Activated naive CD8-positive, alpha-beta T cell treated with anti-CD3 and anti-CD28 coated beads, Interleukin-2, amount 50 U/mL, for 24 hours (primary cell): ENCODE results near the gene AMPH.
"Not testable (repeated sequence)": the region's sequence is repeated elsewhere in the genome, so short reads cannot be mapped to it uniquely, and the experiment has no call there.

Experiments
- ATAC-seq: fragments of 150-1000 bp; cut with Tn5 transposase; one replicate; pipeline ENCODE4 v1.10.0; 2021
- DNase-seq: peaks from one replicate; pipeline ENCODE4 v3.0.0; 2021
- H3K27ac Mint-ChIP-seq: one replicate; pipeline ENCODE4 v1.8.0; 2021; ENCODE audit warnings: mild to moderate bottlenecking, mixed read lengths
- H3K27me3 Mint-ChIP-seq: one replicate; pipeline ENCODE4 v1.8.0; 2021; ENCODE audit warnings: mixed read lengths
- H3K36me3 Mint-ChIP-seq: one replicate; pipeline ENCODE4 v1.8.0; 2021; ENCODE audit warnings: low read depth, mixed read lengths
- H3K4me1 Mint-ChIP-seq: one replicate; pipeline ENCODE4 v1.8.0; 2021; ENCODE audit warnings: mixed read lengths
- H3K4me3 Mint-ChIP-seq: one replicate; pipeline ENCODE4 v1.8.0; 2021; ENCODE audit warnings: mild to moderate bottlenecking, moderate library complexity, mixed read lengths
- H3K9me3 Mint-ChIP-seq: one replicate; pipeline ENCODE4 v1.8.0; 2021; ENCODE audit warnings: mixed read lengths

AMPH gene

DNA sequence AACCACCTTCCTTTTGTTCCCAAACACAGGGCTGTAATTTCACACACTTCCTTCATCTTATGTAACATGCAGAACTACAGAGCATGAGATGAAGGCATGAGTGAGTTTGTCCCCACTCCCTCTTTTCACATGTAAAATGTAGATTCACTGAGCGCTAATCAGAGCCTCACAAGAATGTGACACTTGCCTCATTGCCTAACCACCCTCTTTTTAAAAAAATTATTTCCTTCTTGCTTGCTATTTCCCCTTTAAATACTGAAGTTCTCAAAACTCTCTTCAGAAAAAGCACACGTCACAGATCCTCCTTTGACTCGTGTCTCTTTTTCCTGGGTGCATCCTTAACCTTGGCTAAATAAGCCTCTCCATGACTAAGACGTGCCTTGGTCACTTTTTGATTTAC is 236.5 kb downstream of the AMPH start:
- no peak for ATAC-seq
- DNase-seq: no peak
- Mint-ChIP-seq H3K4me1 (peaks cover 4% of the 10 kb centered on the region), H3K27ac (no peak overlapping the region), H3K9me3 (no peaks in the 10 kb centered on the region), H3K27me3 (no peaks in the 10 kb centered on the region), H3K36me3 (no peaks in the 10 kb centered on the region), H3K4me3 (no peak overlapping the region)

DNA sequence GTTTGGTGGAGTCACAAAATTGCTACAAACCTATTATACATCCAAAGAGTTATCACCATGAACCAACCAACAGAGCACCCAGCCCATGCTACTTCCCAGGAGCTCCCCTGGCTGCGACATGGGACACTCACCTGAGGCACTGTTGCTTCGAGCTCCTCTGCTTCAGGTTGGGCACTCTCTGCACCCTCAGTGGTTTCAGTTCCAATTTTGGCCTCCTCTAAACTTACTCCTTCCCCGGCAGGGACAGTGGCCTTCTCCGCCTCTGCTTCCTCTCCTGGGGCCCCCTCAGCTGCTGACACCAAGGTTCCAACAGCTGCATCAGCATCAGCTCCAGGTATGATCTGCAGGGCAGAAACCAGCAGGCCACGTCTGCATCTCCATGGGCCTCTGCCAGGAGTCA is 237.3 kb downstream of the AMPH start:
- no peak overlapping the region for H3K4me3 Mint-ChIP-seq
- DNase-seq: no peak
- no peak overlapping the region for H3K27ac Mint-ChIP-seq
- no peaks in the 10 kb centered on the region for H3K27me3 Mint-ChIP-seq
- peaks cover 3% of the 10 kb centered on the region for H3K4me1 Mint-ChIP-seq
- no peaks in the 10 kb centered on the region for H3K9me3 Mint-ChIP-seq
- ATAC-seq: no peak
- no peaks in the 10 kb centered on the region for H3K36me3 Mint-ChIP-seq

DNA sequence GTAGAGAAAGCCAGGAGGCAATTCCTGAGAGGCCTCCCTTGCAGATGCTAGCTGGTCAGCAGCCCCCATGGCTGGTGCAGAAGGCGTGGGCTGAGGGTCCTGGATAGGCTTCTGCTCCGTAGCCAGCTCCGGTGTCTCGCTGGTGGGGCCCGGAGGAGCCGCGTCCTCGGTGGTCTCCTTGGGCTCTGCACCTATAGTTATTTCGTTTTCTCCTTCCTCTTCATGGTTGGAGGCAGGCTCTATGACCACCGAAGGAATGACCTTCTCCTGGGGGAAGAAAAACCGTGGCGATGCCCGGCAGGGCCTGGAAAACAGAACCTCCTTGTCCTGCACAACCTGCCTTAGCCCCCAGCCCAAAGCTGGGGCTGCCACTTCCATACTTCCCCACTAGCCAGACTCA is 239.4 kb downstream of the AMPH start:
- H3K9me3 Mint-ChIP-seq: no peaks in the 10 kb centered on the region
- peaks cover 3% of the 10 kb centered on the region for H3K4me1 Mint-ChIP-seq
- H3K27me3 Mint-ChIP-seq: no peaks in the 10 kb centered on the region
- no peaks in the 10 kb centered on the region for H3K36me3 Mint-ChIP-seq
- no peak overlapping the region for H3K4me3 Mint-ChIP-seq
- no peak overlapping the region for H3K27ac Mint-ChIP-seq
- DNase-seq: no peak
- no peak for ATAC-seq

DNA sequence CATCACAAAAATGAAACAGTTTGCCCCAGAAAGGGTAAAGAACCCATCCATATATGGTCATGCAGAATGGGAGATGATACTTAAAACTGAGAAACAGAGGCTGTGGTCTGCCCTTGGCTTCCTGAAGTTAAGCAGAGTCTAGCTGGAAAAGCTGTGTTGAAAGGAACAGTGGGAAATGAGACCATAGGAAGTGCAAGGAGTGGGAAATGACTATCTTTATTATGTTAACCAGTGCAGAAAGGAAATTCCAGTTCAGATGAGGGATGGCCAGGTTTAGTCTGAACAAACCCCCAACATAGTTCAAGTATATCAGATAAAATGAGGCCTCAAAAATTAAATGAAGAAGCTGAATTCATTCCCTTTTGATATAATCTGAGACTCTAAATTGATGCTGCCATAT is 245.5 kb downstream of the AMPH start:
- Mint-ChIP-seq H3K9me3 (no peaks in the 10 kb centered on the region), H3K4me1 (no peaks in the 10 kb centered on the region), H3K27me3 (no peaks in the 10 kb centered on the region), H3K27ac (no peak overlapping the region), H3K4me3 (no peak overlapping the region), H3K36me3 (peaks cover 2% of the 10 kb centered on the region)
- DNase-seq (no peak), ATAC-seq (no peak)

DNA sequence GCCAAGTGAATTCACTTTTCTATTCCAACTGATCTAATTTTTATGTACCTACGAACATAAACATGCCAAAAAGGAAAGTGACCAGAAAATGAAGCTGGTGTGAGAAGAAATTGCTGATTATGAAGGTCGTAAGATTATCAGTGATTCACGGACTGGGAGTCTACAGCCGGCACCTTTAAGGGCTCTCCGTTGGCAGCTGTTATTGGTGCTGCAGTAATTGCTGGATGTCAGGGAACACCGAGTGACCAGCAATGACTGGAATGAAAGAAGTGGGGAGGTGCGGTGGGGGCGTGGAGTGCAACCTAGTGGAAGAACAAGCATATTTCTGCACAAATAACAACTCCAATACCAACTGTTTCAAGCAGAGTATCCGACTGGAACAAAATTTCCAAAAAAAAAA is 247.9 kb downstream of the AMPH start:
- ATAC-seq: no peak
- H3K27me3 Mint-ChIP-seq: no peaks in the 10 kb centered on the region
- H3K27ac Mint-ChIP-seq: no peak overlapping the region
- H3K36me3 Mint-ChIP-seq: peaks cover 9% of the 10 kb centered on the region
- no peak overlapping the region for H3K4me3 Mint-ChIP-seq
- no peaks in the 10 kb centered on the region for H3K9me3 Mint-ChIP-seq
- DNase-seq: no peak
- no peaks in the 10 kb centered on the region for H3K4me1 Mint-ChIP-seq

DNA sequence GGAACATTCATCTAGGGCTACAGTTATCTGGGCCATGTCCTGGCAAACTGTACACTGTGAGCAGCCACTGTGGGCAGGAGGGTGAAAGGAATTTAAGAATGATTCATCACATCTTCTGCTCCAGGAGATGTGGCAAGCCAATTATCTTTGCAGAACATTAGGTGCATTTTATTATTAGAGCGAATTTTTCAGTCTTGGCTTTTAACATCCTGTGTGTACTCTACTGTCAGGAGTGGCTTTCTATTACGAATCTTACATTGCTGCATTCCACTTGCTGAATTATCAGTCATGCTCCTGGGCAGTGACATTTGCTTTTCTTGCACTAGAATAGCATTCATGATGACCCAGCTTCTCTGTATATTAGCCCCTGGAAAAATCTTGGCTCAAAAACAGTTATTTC is 248.5 kb downstream of the AMPH start:
- ATAC-seq (no peak), DNase-seq (no peak)
- H3K27ac Mint-ChIP-seq: no peak overlapping the region
- no peaks in the 10 kb centered on the region for H3K9me3 Mint-ChIP-seq
- H3K27me3 Mint-ChIP-seq: no peaks in the 10 kb centered on the region
- no peak overlapping the region for H3K4me3 Mint-ChIP-seq
- peaks cover 9% of the 10 kb centered on the region for H3K36me3 Mint-ChIP-seq
- no peaks in the 10 kb centered on the region for H3K4me1 Mint-ChIP-seq

DNA sequence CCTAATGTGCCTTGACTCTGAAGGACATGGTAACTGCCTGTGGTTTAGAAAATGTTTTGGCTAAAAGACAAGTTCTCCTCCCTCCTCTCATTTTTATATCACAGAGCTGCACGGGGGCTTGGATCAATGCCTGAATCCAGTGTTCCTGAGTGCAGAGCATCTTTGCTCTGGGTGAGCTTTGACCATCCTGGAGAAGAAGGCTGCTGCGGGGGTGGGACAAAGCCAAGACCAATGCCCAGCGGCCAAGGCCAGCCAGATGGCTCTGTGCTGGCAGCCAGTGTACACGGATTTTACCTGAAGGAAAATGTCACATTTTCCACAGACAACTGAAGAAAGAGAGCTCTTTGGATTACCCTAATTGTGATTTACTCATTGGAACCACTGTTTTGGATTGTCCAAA is 255.7 kb downstream of the AMPH start:
- DNase-seq (no peak), ATAC-seq (no peak)
- H3K27me3 Mint-ChIP-seq: no peaks in the 10 kb centered on the region
- H3K27ac Mint-ChIP-seq: no peak overlapping the region
- H3K4me3 Mint-ChIP-seq: no peak overlapping the region
- H3K36me3 Mint-ChIP-seq: peaks cover 11% of the 10 kb centered on the region
- H3K4me1 Mint-ChIP-seq: peaks cover 13% of the 10 kb centered on the region
- H3K9me3 Mint-ChIP-seq: no peaks in the 10 kb centered on the region

DNA sequence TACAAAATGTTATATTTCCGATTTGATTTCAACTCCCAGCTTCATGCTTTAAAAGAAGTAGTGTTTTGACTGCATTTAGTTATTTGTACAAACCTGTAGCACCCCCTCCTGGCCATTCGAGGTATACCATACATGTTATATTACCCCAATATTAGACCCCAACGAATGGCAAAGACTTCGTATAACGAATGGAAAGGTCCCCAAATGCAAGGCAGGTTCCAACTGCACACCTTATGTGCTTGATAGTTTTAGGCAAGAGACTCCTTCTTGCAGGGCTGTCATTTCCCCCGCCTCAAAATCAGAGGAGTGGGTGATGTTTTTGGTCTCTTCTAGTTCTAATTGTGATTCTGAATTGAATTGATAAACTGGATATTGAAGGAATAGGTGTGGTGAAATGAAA is 256.7 kb downstream of the AMPH start:
- H3K4me3 Mint-ChIP-seq: no peak overlapping the region
- H3K27ac Mint-ChIP-seq: no peak overlapping the region
- ATAC-seq: no peak
- peaks cover 22% of the 10 kb centered on the region for H3K4me1 Mint-ChIP-seq
- peaks cover 4% of the 10 kb centered on the region for H3K36me3 Mint-ChIP-seq
- no peaks in the 10 kb centered on the region for H3K27me3 Mint-ChIP-seq
- DNase-seq: peak; percentile 71
- no peaks in the 10 kb centered on the region for H3K9me3 Mint-ChIP-seq

DNA sequence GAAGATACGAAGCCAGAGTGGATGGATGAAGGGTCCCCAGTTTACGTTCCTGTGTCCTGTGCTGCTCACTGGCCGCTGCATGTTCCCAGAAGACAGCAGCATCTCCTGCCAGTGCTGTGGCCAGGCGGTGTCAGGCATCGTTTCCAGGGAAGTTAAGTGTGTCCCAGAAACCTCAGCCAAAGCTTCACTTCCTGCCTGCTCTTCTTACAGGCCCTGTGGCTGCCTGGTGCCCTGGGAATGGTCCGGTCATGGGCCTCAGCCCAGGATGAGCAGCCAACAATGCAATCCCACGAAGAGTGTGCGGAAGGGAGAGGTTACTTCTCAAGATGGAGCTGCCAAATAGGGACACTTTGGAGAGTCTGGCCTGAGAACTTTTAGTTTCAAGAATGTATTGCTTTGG is 258.0 kb downstream of the AMPH start:
- no peaks in the 10 kb centered on the region for H3K27me3 Mint-ChIP-seq
- no peak overlapping the region for H3K4me3 Mint-ChIP-seq
- H3K36me3 Mint-ChIP-seq: peaks cover 4% of the 10 kb centered on the region

DNA sequence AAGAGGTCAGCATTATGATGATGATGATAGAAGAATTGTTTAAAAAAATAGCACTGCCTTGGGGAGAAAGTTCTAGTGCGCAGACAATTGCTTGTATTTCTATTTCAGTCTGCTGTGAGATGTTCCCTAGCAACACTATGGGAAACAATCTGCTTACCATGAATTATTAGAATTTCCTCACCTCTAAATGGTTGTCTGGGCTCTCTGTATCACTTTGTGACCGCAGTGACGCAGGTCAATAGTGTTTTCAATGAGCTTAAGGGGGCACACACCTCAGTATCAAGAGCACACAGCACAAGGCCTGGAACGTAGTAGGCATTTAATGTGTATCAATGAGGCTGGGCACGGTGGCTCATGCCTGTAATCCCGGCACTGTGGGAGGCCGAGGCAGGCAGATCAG is 258.9 kb downstream of the AMPH start:
- H3K36me3 Mint-ChIP-seq: peaks cover 4% of the 10 kb centered on the region
- H3K4me3 Mint-ChIP-seq: no peak overlapping the region
- peak overlapping the region; percentile 50 for H3K27ac Mint-ChIP-seq
- H3K4me1 Mint-ChIP-seq: peaks cover 42% of the 10 kb centered on the region
- DNase-seq (no peak), ATAC-seq (no peak)
- H3K9me3 Mint-ChIP-seq: no peaks in the 10 kb centered on the region
- H3K27me3 Mint-ChIP-seq: no peaks in the 10 kb centered on the region

More for the DNA sequence above, 258.0 kb downstream of the AMPH start:
- H3K9me3 Mint-ChIP-seq: no peaks in the 10 kb centered on the region
- peaks cover 33% of the 10 kb centered on the region for H3K4me1 Mint-ChIP-seq
- DNase-seq (no peak), ATAC-seq (no peak)
- H3K27ac Mint-ChIP-seq: no peak overlapping the region

DNA sequence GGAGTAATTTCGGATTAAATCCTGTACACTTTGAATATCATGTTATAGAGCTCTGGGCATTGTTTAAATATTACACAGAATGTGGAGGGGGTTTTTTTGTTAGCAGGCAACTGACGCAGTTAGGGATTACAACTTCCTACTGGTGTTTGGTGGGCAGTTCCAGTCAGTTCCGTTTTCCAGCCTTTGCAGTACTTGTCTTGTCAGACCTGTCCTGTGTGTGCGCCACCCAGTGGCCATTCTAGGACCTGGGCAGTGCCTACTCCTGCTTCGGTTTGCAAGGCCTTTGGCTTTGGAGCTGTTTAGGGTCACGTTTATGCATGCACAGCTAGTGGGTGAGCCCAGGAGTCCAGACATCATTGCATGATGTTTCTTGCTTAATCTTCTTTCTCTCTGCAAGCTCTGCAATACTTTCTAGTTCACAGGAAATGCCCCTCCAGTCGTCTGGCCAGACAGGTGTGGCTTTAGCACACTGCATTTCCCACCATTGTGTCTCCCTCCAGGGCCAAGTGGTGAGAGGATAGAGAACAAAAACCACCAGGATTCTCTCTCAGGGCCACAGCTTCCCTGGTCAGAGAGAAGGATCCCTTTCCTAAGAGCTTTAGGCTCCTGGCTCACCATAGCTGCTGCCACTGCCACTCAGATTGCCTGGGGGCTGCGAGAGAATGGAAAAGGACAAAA is 261.2 kb downstream of the AMPH start:
- peak; percentile 71 for ATAC-seq
- DNase-seq: peak; percentile 77
- peak overlapping the region; percentile 34 for H3K27ac Mint-ChIP-seq
- no peaks in the 10 kb centered on the region for H3K9me3 Mint-ChIP-seq
- no peak overlapping the region for H3K4me3 Mint-ChIP-seq
- H3K27me3 Mint-ChIP-seq: no peaks in the 10 kb centered on the region
- no peaks in the 10 kb centered on the region for H3K36me3 Mint-ChIP-seq
- H3K4me1 Mint-ChIP-seq: peaks cover 59% of the 10 kb centered on the region

DNA sequence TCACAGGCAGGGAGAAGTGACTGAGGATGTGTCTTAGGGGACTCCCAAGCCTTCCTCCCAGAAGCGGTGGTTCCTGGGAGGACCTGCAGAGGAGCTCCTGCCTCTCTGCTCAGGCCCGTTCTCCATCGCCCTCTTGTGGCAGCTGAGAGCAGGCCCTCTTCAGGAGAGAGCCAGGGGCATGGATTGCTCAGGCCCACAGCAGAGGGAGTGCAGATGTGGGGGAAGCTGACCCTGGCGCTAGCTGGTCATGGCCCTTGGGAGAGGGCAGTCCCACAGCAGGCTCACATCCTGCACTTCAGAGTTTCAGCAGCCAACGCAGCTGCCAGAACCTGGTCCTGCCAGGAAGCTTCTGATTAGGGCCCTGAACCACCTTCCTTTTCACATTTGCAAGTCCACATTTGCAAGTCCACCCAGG is 263.0 kb downstream of the AMPH start:
- Mint-ChIP-seq H3K4me1 (peaks cover 70% of the 10 kb centered on the region), H3K27ac (peak overlapping the region; percentile 84), H3K27me3 (no peaks in the 10 kb centered on the region), H3K36me3 (peaks cover 6% of the 10 kb centered on the region), H3K9me3 (no peaks in the 10 kb centered on the region), H3K4me3 (peak overlapping the region; percentile 48)
- peak; percentile 77 for ATAC-seq
- peak; percentile 83 for DNase-seq

DNA sequence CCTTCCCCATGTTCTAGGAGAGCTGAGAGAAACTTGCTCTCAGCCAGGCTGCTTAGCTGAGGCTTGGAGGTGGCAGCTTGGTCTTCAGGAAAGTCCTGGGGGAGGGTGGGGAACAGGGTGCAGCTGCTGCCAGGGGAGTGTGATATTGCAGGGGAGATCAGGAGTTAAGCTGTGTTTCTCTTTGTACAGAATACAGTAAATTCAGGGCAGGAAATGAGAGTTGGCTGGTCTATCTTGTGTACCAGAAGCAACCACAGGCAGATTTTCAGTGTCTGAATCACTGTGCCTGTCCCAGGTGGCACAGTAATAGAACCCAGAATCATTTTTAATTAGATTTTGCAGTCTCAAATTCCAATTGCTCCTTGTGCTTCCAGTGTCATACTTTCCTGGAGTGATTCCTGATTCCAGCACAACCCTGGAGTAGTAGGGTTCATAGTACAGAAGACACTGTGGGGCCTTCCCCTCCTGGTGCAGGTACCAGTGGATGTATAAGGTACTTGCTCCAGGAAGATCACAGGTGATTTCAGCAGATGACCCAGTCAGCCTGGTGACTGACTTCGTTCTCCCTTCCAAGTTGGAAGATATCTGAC is 263.8 kb downstream of the AMPH start:
- H3K4me1 Mint-ChIP-seq: peaks cover 76% of the 10 kb centered on the region
- H3K4me3 Mint-ChIP-seq: peak overlapping the region; percentile 48
- peaks cover 7% of the 10 kb centered on the region for H3K36me3 Mint-ChIP-seq
- peak; percentile 65 for ATAC-seq
- peak overlapping the region; percentile 84 for H3K27ac Mint-ChIP-seq
- H3K27me3 Mint-ChIP-seq: no peaks in the 10 kb centered on the region
- no peaks in the 10 kb centered on the region for H3K9me3 Mint-ChIP-seq
- no peak for DNase-seq

DNA sequence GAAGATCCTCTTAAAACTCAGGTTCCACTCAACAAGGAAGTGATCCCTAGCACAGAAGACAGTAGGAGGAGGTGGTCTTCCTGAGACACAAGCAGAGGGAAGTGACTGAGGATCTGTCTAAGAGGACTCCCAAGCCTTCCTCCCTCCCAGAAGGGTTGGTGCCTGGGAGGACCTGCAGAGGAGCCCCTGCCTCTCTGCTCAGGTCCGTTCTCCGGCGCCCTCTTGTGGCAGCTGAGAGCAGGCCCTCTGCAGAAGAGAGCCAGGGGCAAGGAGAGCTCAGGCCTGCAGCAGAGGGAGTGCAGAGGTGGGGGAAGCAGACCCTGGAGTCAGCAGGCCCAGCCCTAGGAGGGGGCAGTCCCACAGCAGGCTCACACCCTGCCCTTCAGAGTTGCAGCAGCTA is 267.8 kb downstream of the AMPH start:
- H3K27ac Mint-ChIP-seq: peak overlapping the region; percentile 86
- peaks cover 85% of the 10 kb centered on the region for H3K4me1 Mint-ChIP-seq
- ATAC-seq (peak; percentile 12), DNase-seq (peak; percentile 80)
- H3K36me3 Mint-ChIP-seq, H3K9me3 Mint-ChIP-seq, H3K27me3 Mint-ChIP-seq: not testable (repeated sequence)
- H3K4me3 Mint-ChIP-seq: peak overlapping the region; percentile 70

DNA sequence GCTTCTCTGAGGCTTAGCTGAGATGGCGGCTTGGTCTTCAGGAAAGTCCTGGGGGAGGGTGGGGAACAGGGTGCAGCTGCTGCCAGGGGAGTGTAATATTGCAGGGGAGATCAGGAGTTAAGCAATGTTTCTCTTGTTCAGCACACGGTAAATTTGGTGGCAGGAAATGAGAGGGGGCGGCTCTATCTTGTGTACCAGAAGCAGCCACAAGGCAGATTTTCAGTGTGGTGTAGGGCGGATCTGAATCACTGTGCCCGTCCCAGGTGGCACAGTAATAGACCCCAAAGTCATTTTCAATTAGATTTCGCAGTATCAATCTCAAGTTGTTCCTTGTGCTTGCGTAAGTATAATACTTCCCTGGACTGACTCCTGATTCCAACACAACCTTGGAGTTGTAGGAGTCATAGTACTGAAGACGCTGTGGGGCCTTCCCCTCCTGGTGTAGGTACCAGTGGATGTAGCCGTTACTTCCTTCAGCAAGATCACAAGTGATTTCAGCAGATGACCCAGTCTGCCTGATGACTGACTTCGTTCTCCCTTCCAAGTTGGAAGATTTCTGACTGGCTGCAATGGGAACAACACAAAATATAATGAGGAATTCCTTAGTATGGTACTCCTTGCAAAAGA is 268.4 kb downstream of the AMPH start:
- H3K27me3 Mint-ChIP-seq, H3K9me3 Mint-ChIP-seq, H3K36me3 Mint-ChIP-seq: not testable (repeated sequence)
- peak; percentile 59 for ATAC-seq
- Mint-ChIP-seq H3K4me1 (peaks cover 84% of the 10 kb centered on the region), H3K4me3 (peak overlapping the region; percentile 70), H3K27ac (peak overlapping the region; percentile 86)
- peak; percentile 54 for DNase-seq
